ENCODE data around the gene APBA3. TPM values are rescaled to one million over a fixed set of nuclear protein-coding genes. Genes with fewer than 3 reads are reported as not detected.

Gene APBA3
- polyA plus RNA-seq, 1 donor: 21.1 TPM

DNA sequence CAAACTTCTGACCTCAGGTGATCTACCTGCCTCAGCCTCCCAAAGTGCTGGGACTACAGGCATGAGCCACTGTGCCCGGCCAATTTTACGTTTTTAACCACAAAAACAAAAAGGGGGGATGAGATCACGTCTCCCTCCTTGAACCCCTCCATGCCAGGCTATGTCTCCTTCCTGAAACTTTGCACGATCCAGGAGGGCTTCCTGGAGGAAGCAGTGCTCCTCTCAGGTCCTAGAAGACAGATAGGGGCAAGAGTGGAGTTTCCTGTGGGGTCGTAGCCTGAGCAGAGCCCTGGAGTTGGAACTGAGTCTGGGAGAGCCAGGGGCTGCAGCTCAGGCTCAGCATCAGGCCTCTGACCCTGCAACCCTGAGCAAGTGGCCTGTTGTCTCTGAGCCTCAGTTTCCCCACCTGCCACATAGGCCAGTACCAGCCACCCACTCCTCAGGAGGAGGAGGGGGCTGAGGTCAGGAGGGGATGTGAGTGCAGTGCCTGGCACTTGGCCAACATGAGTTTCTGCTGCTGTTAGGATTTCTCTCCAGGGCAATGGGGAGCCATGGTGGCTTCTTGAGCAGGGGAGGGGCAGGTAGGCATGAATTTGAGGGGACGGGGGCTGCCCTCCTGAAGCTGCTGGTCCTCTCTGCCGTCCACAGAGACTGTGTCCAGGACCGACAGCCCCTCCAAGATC is 16.0 kb downstream of the APBA3 start:
- H3K27me3 ChIP-seq (ENCODE audit: control insufficient read depth, insufficient read depth, low read length): no peaks in the 10 kb centered on the region
- no peak overlapping the region for H3K4me3 ChIP-seq (ENCODE audit: low read length)
- H3K27ac ChIP-seq (ENCODE audit: low read length): no peak overlapping the region
- H3K4me1 ChIP-seq (ENCODE audit: control insufficient read depth, insufficient read depth, low read length): no peaks in the 10 kb centered on the region
- WGBS (ENCODE audit: insufficient coverage, low lambda C conversion rate): no CpG with 5 or more reads among the region's 8 CpGs
- peaks cover 54% of the 10 kb centered on the region for H3K36me3 ChIP-seq (ENCODE audit: control insufficient read depth, insufficient read depth, low read length)
- no peak for DNase-seq
- no peaks in the 10 kb centered on the region for H3K9me3 ChIP-seq (ENCODE audit: control insufficient read depth, low read depth, low read length)

DNA sequence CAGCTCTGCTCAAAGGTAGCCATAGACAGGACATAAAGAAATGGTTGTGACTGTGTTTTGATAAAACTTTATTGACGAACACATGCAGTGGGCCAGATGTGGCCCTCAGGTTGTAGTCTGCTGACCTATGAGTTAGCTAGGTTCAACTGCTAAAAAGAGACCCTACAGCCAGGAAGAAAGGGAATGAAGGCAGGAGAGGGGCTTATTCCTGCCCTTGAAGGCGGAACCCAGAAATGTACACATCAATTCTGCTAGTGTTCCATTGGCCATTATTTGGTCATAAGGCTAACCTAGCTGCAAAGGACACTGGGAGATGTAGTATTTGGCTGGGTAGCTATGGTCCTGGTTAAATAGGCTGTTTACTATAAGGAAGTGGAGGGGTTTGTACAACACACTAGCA is 18.0 kb downstream of the APBA3 start:
- Histone ChIP-seq H3K36me3 (ENCODE audit: control insufficient read depth, insufficient read depth, low read length) (peaks cover 50% of the 10 kb centered on the region), H3K4me3 (ENCODE audit: low read length) (no peak overlapping the region), H3K9me3 (ENCODE audit: control insufficient read depth, low read depth, low read length) (no peaks in the 10 kb centered on the region), H3K27me3 (ENCODE audit: control insufficient read depth, insufficient read depth, low read length) (no peaks in the 10 kb centered on the region), H3K27ac (ENCODE audit: low read length) (no peak overlapping the region), H3K4me1 (ENCODE audit: control insufficient read depth, insufficient read depth, low read length) (no peaks in the 10 kb centered on the region)
- no CpG with 5 or more reads among the region's 2 CpGs for WGBS (ENCODE audit: insufficient coverage, low lambda C conversion rate)
- no peak for DNase-seq

DNA sequence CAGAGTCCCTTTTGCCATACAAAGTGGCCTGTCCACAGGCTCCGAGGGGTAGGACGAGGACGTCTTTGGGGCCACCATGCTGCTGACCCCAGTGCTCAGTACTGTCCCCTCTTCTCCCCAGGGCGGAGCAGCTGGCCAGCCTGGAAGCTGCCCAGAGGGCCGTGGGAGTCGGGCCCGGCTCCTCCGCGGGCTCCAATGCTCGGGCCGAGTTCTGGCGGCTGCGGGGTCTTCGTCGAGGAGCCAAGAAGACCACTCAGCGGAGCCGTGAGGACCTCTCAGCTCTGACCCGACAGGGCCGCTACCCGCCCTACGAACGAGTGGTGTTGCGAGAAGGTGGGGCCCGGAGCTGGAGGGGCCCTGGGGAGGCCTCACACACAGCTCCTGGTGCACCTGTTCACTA is 21.1 kb downstream of the APBA3 start:
- WGBS (ENCODE audit: insufficient coverage, low lambda C conversion rate): 100% methylated on average over 6 of the region's 24 CpGs
- DNase-seq: no peak
- Histone ChIP-seq H3K9me3 (ENCODE audit: control insufficient read depth, low read depth, low read length) (no peaks in the 10 kb centered on the region), H3K4me3 (ENCODE audit: low read length) (no peak overlapping the region), H3K36me3 (ENCODE audit: control insufficient read depth, insufficient read depth, low read length) (peaks cover 55% of the 10 kb centered on the region), H3K27me3 (ENCODE audit: control insufficient read depth, insufficient read depth, low read length) (no peaks in the 10 kb centered on the region), H3K4me1 (ENCODE audit: control insufficient read depth, insufficient read depth, low read length) (no peaks in the 10 kb centered on the region), H3K27ac (ENCODE audit: low read length) (no peak overlapping the region)

DNA sequence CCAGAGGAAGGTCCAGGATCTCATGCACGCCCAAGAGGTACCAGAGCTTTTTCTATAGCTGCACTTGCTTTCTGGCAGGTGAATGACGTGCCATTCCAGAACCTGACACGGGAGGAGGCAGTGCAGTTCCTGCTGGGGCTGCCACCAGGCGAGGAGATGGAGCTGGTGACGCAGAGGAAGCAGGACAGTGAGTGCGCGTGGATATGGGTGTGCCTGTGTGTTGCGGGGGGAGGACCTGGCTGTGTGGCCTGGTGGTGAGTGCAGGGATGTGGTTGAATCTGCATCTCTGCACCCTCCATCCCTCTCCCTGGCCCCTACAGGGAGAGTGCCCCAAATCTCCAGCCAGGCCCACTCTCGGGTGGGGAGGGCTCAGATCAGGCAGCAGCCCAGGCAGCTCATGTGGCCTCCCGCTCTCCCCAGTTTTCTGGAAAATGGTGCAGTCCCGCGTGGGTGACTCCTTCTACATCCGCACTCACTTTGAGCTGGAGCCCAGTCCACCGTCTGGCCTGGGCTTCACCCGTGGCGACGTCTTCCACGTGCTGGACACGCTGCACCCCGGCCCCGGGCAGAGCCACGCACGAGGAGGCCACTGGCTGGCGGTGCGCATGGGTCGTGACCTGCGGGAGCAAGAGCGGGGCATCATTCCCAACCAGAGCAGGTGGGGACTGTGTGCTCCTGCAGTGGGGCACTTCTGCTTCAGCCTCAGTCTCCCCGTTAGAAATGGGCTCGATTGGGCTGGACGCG is 22.8 kb downstream of the APBA3 start:
- no peaks in the 10 kb centered on the region for H3K4me1 ChIP-seq (ENCODE audit: control insufficient read depth, insufficient read depth, low read length)
- H3K27me3 ChIP-seq (ENCODE audit: control insufficient read depth, insufficient read depth, low read length): no peaks in the 10 kb centered on the region
- peaks cover 61% of the 10 kb centered on the region for H3K36me3 ChIP-seq (ENCODE audit: control insufficient read depth, insufficient read depth, low read length)
- no peaks in the 10 kb centered on the region for H3K9me3 ChIP-seq (ENCODE audit: control insufficient read depth, low read depth, low read length)
- H3K27ac ChIP-seq (ENCODE audit: low read length): no peak overlapping the region
- no peak for DNase-seq
- no CpG with 5 or more reads among the region's 32 CpGs for WGBS (ENCODE audit: insufficient coverage, low lambda C conversion rate)
- H3K4me3 ChIP-seq (ENCODE audit: low read length): no peak overlapping the region

DNA sequence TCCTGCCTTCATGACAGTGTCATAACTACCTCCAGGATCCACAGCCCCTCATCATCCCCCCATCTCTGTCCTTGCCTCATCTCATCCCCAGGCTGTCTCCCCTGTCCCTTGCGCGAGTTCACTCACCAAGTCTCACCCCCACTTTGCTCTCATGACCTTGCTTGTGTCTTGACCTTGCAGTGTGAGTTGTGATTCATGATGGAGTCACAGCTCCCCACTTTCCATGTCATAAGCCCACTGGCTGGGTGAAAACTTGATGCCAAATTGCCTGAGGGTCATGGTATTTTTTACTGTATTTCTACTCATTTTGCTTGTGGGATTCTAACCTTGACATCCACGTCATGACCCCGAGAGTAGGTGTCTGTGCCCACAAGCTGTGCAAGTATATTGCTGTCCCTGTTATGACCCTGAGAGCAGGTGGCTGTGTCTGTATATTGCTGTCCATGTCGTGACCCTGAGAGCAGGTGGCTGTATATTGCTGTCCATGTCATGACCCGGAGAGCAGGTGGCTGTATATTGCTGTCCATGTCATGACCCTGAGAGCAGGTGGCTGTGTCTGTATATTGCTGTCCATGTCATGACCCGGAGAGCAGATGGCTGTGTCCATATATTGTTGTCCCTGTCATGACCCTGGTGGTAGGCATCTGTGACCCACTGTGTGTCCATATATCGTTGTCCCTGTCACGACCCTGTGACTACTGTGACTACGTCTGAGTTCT is 23.8 kb downstream of the APBA3 start:
- Histone ChIP-seq H3K9me3 (ENCODE audit: control insufficient read depth, low read depth, low read length) (no peaks in the 10 kb centered on the region), H3K27ac (ENCODE audit: low read length) (no peak overlapping the region), H3K36me3 (ENCODE audit: control insufficient read depth, insufficient read depth, low read length) (peaks cover 59% of the 10 kb centered on the region), H3K4me3 (ENCODE audit: low read length) (no peak overlapping the region), H3K4me1 (ENCODE audit: control insufficient read depth, insufficient read depth, low read length) (no peaks in the 10 kb centered on the region), H3K27me3 (ENCODE audit: control insufficient read depth, insufficient read depth, low read length) (no peaks in the 10 kb centered on the region)
- WGBS (ENCODE audit: insufficient coverage, low lambda C conversion rate): 100% methylated on average over 1 of the region's 10 CpGs
- no peak for DNase-seq

DNA sequence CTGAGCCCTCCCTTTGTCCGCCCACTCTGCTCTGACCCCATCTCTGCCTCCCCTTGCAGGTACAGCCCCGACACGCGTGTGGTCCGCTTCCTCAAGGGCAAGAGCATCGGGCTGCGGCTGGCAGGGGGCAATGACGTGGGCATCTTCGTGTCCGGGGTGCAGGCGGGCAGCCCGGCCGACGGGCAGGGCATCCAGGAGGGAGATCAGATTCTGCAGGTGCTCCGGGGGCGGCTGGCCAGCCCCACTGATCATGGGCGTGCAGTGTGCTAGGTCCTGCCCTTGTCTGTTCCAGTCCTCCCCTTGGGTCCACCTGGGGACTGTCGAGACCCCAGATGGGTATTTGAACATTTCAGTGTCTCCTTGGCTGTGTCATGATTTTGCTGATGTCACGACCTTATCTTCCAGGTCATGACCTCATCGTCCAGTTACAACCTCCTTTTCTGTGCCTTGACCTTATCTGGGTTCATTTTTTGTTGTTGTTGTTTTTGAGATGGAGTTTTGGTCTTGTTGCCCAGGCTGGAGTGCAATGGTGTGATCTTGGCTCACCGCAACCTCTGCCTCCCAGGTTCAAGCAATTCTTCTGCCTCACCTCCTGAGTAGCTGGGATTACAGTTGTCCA is 25.3 kb downstream of the APBA3 start:
- WGBS (ENCODE audit: insufficient coverage, low lambda C conversion rate): no CpG with 5 or more reads among the region's 21 CpGs
- Histone ChIP-seq H3K36me3 (ENCODE audit: control insufficient read depth, insufficient read depth, low read length) (peaks cover 68% of the 10 kb centered on the region), H3K27me3 (ENCODE audit: control insufficient read depth, insufficient read depth, low read length) (no peaks in the 10 kb centered on the region)

DNA sequence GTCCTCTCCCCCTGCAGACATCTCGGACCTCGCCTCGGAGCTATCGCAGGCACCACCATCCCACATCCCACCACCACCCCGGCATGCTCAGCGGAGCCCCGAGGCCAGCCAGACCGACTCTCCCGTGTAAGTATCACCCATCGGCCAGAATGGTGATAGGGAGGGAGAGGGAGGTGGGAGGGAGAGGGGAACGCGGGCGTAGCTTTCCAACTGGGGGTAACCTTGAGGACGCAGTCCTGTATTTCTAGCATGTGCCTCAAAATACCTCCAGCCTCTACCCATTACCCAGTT is 27.2 kb downstream of the APBA3 start:
- peaks cover 68% of the 10 kb centered on the region for H3K36me3 ChIP-seq (ENCODE audit: control insufficient read depth, insufficient read depth, low read length)
- H3K9me3 ChIP-seq (ENCODE audit: control insufficient read depth, low read depth, low read length): peaks cover 7% of the 10 kb centered on the region
- no peaks in the 10 kb centered on the region for H3K27me3 ChIP-seq (ENCODE audit: control insufficient read depth, insufficient read depth, low read length)
- no peak overlapping the region for H3K4me3 ChIP-seq (ENCODE audit: low read length)
- no peaks in the 10 kb centered on the region for H3K4me1 ChIP-seq (ENCODE audit: control insufficient read depth, insufficient read depth, low read length)
- no CpG with 5 or more reads among the region's 14 CpGs for WGBS (ENCODE audit: insufficient coverage, low lambda C conversion rate)
- no peak overlapping the region for H3K27ac ChIP-seq (ENCODE audit: low read length)
- no peak for DNase-seq

More for the DNA sequence above, 25.3 kb downstream of the APBA3 start:
- Histone ChIP-seq H3K9me3 (ENCODE audit: control insufficient read depth, low read depth, low read length) (no peaks in the 10 kb centered on the region), H3K4me3 (ENCODE audit: low read length) (no peak overlapping the region), H3K27ac (ENCODE audit: low read length) (no peak overlapping the region), H3K4me1 (ENCODE audit: control insufficient read depth, insufficient read depth, low read length) (no peaks in the 10 kb centered on the region)
- no peak for DNase-seq

DNA sequence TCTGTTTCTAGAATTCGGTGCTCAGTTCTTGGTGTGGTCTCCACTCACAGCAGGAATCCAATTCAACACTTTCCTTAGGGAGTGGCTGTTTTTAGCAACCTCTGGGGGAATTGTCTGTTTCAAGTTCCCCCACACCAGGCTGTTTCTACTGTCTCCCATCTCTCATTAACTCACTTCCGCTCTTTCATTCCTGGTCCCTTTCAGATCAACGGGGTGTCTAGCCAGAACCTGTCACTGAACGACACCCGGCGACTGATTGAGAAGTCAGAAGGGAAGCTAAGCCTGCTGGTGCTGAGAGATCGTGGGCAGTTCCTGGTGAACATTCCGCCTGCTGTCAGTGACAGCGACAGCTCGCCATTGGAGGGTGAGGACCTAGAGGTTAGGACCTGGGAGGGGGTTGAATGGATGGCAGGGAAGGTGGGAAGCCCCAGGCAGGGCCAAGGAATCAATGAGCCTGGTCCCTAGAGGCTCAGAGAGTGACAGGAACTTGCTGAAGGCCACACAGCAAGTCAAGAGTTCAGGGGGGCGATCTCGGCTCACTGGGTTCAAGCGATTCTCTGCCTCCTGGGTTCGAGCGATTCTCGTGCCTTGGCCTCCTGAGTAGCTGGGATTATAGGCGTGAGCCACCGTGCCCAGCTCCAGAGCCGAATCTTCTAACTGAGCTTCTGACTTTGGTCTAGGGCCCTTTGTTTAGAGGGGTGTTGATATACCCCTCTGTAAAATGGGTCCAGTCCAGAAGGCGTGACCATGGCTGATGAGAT is 27.8 kb downstream of the APBA3 start:
- Histone ChIP-seq H3K4me3 (ENCODE audit: low read length) (no peak overlapping the region), H3K36me3 (ENCODE audit: control insufficient read depth, insufficient read depth, low read length) (peaks cover 67% of the 10 kb centered on the region), H3K27ac (ENCODE audit: low read length) (no peak overlapping the region), H3K27me3 (ENCODE audit: control insufficient read depth, insufficient read depth, low read length) (no peaks in the 10 kb centered on the region), H3K4me1 (ENCODE audit: control insufficient read depth, insufficient read depth, low read length) (no peaks in the 10 kb centered on the region), H3K9me3 (ENCODE audit: control insufficient read depth, low read depth, low read length) (peaks cover 7% of the 10 kb centered on the region)
- no peak for DNase-seq
- 40% methylated on average over 1 of the region's 20 CpGs for WGBS (ENCODE audit: insufficient coverage, low lambda C conversion rate)

DNA sequence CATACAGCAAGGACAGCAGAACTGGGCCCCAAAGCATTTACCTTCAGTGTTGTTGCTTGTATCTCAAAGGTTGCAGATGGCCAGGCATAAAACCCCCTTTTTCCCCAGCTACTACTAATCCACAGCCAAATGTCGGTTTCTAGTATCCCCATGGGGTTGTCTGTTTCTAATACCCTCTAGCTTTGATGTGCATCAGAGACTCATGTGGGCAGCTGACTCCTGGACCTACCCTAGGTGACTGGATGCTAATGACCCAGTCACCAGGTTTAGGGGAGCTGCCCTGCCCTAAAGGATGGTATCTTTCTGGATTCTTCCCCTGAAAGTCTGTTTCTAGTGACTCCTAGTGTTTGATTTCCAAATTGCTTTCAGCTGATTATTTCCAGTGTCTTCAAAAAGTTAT is 29.4 kb downstream of the APBA3 start:
- WGBS (ENCODE audit: insufficient coverage, low lambda C conversion rate): no CpG with 5 or more reads among the region's 1 CpG
- Histone ChIP-seq H3K4me3 (ENCODE audit: low read length) (no peak overlapping the region), H3K27ac (ENCODE audit: low read length) (no peak overlapping the region), H3K36me3 (ENCODE audit: control insufficient read depth, insufficient read depth, low read length) (peaks cover 54% of the 10 kb centered on the region), H3K27me3 (ENCODE audit: control insufficient read depth, insufficient read depth, low read length) (no peaks in the 10 kb centered on the region), H3K4me1 (ENCODE audit: control insufficient read depth, insufficient read depth, low read length) (no peaks in the 10 kb centered on the region), H3K9me3 (ENCODE audit: control insufficient read depth, low read depth, low read length) (peaks cover 7% of the 10 kb centered on the region)
- DNase-seq: no peak

DNA sequence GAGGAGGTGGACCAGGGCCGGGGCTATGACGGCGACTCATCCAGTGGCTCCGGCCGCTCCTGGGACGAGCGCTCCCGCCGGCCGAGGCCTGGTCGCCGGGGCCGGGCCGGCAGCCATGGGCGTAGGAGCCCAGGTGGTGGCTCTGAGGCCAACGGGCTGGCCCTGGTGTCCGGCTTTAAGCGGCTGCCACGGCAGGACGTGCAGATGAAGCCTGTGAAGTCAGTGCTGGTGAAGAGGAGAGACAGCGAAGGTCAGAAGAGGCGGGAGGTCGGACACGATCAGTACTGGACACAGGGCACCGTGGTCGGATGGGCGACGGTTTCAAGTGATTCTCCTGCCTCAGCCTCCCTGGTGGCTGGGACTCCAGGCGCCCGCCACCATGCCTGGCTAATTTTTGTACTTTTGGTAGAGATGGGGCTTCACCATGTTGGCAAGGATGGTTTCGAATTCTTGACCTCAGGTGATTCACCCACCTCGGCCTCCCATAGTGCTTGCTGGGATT is 31.0 kb downstream of the APBA3 start:
- H3K4me3 ChIP-seq (ENCODE audit: low read length): no peak overlapping the region
- H3K9me3 ChIP-seq (ENCODE audit: control insufficient read depth, low read depth, low read length): peaks cover 7% of the 10 kb centered on the region
- no peak for DNase-seq
- H3K27me3 ChIP-seq (ENCODE audit: control insufficient read depth, insufficient read depth, low read length): no peaks in the 10 kb centered on the region
- H3K27ac ChIP-seq (ENCODE audit: low read length): no peak overlapping the region
- WGBS (ENCODE audit: insufficient coverage, low lambda C conversion rate): 100% methylated on average over 2 of the region's 32 CpGs
- peaks cover 44% of the 10 kb centered on the region for H3K36me3 ChIP-seq (ENCODE audit: control insufficient read depth, insufficient read depth, low read length)
- no peaks in the 10 kb centered on the region for H3K4me1 ChIP-seq (ENCODE audit: control insufficient read depth, insufficient read depth, low read length)

All from large intestine (tissue), 3 donors.